HepG2 (cell line): ENCODE results near the gene RUVBL2. TPM values are rescaled to one million over a fixed set of nuclear protein-coding genes. Genes with fewer than 3 reads are reported as not detected.

ENCODE experiments used
- ARID4A ChIP-seq: sonication (generic); formaldehyde crosslinking; IDR thresholded peaks from 2 replicates; pipeline ENCODE4 v1.5.0; 2020; ENCODE audit warnings: mild to moderate bottlenecking, missing genetic modification reagents, borderline replicate concordance
- KDM2A ChIP-seq: sonication (generic); formaldehyde crosslinking; IDR thresholded peaks from 2 replicates; pipeline ENCODE4 v1.4.0; 2020; ENCODE audit warnings: low read depth, missing genetic modification reagents, borderline replicate concordance
- ZBED4 ChIP-seq: sonication (generic); formaldehyde crosslinking; IDR thresholded peaks from 2 replicates; pipeline ENCODE4 v1.4.0; 2020; ENCODE audit warnings: missing genetic modification reagents, borderline replicate concordance
- ZGPAT ChIP-seq: IDR thresholded peaks from 2 replicates; pipeline ENCODE4 v1.6.1; 2016; ENCODE audit warnings: mild to moderate bottlenecking
- polyA plus RNA-seq, 8 experiments: library from polyadenylated mRNA; depleted of rRNA in 3 of 8; stranded (reverse) in 7 of 8; unstranded in 1 of 8; fragments of >200 nt; fragmentation: Illumina TruSeq in 4 of 8; extraction: Trizol in 4 of 8; gene quantifications; 2 replicates each; pipeline versions ENCODE4 v1.2.1 to v1.2.3, GENCODE V29; 2011 to 2016; ENCODE audit warnings: low read depth in 4 of 8, missing spikeins in 1 of 8, mixed read lengths in 1 of 8; ENCODE audit not compliant: insufficient read depth in 1 of 8
- total RNA-seq, 5 experiments: library from RNA; depleted of rRNA; stranded (reverse); fragments of >200 nt; fragmentation: Illumina TruSeq; extraction: Trizol; gene quantifications; 2 replicates each; pipeline ENCODE4 v1.2.3, GENCODE V29; 2016; ENCODE audit warnings: low read depth in 1 of 5
- TF ChIP-seq, protein P1 (sequence below): sonication (generic); formaldehyde crosslinking; IDR thresholded peaks from 2 replicates; pipeline ENCODE4 v1.5.1; 2020; ENCODE audit warnings: mild to moderate bottlenecking, missing genetic modification reagents, moderate library complexity

RUVBL2 gene
- total and polyA plus RNA-seq, 2 of the 13 experiments (the other 11 are each of a cell fraction or from before 2014, with no cell fraction given): 120 to 122 TPM

DNA sequence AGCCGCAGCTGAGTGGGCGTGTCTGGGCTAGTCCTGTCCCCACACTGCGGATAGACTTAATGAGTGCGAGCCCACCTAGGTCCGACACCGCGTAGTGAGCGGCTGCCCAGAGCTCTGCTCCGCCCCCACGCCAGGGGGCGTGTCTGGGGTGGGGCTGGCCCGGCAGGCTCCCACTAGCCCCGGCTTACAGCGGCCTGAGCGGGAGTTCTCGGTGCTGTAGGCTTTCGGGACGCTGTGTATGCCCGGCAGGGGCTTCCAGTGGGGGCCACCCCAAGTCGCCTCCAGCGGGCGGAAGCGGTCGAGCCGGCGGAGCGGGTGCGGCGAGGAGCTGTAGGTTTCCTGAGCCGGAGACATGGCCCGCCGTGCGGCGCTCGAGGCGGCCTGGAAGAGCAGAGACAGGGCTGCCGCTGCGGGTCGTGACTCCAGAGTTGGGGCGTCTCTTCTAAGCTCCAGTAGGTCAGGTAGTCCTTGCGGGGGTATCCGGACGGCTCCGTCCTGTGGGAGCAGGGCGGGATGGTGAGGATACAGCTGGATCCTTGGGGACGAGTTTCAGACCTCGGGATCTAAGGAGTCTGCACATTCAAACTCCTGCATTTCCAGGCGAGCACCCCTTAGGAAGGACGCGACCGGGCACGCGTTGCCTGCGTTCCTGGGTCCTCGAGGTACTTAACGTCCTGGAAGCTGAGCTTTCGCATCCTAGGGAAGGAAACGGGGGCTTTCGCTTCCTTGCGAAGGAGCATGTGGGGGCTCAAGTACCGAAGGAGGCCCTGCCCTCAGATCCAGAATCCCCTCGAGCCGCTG, 62.6 kb downstream of the RUVBL2 start (continued):
- TF ChIP-seq ZBED4 (CRISPR knock-in tag) (peak; percentile 18; the same call in 1 of the 2 replicates), ARID4A (peak; percentile 24; the same call in 1 of the 2 replicates), ZGPAT (CRISPR knock-in tag) (peak; percentile 22; the same call in 1 of the 2 replicates), KDM2A (CRISPR knock-in tag) (peak; percentile 59; the same call in 1 of the 2 replicates)
- TF ChIP-seq, protein P1, sequence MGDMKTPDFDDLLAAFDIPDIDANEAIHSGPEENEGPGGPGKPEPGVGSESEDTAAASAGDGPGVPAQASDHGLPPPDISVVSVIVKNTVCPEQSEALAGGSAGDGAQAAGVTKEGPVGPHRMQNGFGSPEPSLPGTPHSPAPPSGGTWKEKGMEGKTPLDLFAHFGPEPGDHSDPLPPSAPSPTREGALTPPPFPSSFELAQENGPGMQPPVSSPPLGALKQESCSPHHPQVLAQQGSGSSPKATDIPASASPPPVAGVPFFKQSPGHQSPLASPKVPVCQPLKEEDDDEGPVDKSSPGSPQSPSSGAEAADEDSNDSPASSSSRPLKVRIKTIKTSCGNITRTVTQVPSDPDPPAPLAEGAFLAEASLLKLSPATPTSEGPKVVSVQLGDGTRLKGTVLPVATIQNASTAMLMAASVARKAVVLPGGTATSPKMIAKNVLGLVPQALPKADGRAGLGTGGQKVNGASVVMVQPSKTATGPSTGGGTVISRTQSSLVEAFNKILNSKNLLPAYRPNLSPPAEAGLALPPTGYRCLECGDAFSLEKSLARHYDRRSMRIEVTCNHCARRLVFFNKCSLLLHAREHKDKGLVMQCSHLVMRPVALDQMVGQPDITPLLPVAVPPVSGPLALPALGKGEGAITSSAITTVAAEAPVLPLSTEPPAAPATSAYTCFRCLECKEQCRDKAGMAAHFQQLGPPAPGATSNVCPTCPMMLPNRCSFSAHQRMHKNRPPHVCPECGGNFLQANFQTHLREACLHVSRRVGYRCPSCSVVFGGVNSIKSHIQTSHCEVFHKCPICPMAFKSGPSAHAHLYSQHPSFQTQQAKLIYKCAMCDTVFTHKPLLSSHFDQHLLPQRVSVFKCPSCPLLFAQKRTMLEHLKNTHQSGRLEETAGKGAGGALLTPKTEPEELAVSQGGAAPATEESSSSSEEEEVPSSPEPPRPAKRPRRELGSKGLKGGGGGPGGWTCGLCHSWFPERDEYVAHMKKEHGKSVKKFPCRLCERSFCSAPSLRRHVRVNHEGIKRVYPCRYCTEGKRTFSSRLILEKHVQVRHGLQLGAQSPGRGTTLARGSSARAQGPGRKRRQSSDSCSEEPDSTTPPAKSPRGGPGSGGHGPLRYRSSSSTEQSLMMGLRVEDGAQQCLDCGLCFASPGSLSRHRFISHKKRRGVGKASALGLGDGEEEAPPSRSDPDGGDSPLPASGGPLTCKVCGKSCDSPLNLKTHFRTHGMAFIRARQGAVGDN (CRISPR knock-in tag): peak; percentile 74
